A549 (cell line): ENCODE data around the gene RPL7L1. TPM values are rescaled to one million over a fixed set of nuclear protein-coding genes. Genes with fewer than 3 reads are reported as not detected.

Source experiments
- ATAC-seq, 2 experiments: fragments of 200-7000 bp in 1 of 2; fragments of >200 bp in 1 of 2; cut with Nextera tagmentation in 1 of 2; cut with Tn5 transposase in 1 of 2; 3 replicates each; pipeline versions ENCODE4 v1.8.0 to v1.9.1; 2018 to 2020; ENCODE audit warnings: mild to moderate bottlenecking in 1 of 2, moderate library complexity in 1 of 2
- CTCF ChIA-PET: fragments of 300-600 bp; sonication (Branson Sonifier 250); formaldehyde crosslinking; extraction: SDS; loops from one replicate; lab custom pipeline; 2021; ENCODE audit warnings: antibody characterized with exemption, inconsistent platforms; lab: Yijun Ruan, JAX
- POLR2A ChIA-PET: fragments of 350-600 bp; formaldehyde crosslinking; extraction: SDS; loops from one replicate; lab custom pipeline; 2021; ENCODE audit warnings: antibody characterized with exemption, inconsistent platforms; lab: Yijun Ruan, JAX
- DNase-seq, 2 experiments: peaks; one replicate each; pipeline versions ENCODE4 v3.0.0 to v3.0.0-alpha.2; 2011 to 2016; ENCODE audit warnings: low read depth in 1 of 2, low spot score in 1 of 2
- FAIRE-seq: peaks from 2 replicates; lab custom pipeline; 2011; peaks lifted over from hg19 to GRCh38; lab: Jason Lieb, UNC
- H3K27ac ChIP-seq, 2 experiments: fragments of >200 bp; sonication (Bioruptor Twin); formaldehyde crosslinking; 3 replicates each; pipeline ENCODE4 v1.5.1; 2016 to 2017
- H3K4me1 ChIP-seq: fragments of >200 bp; sonication (Bioruptor Twin); formaldehyde crosslinking; 3 replicates; pipeline ENCODE4 v1.6.1; 2016
- H3K4me2 ChIP-seq: fragments of >200 bp; sonication (Bioruptor Twin); formaldehyde crosslinking; 3 replicates; pipeline ENCODE4 v1.6.1; 2016
- H3K4me3 ChIP-seq: fragments of >200 bp; sonication (Bioruptor Twin); formaldehyde crosslinking; 3 replicates; pipeline ENCODE4 v1.5.1; 2016
- H3K9me3 ChIP-seq: fragments of >200 bp; sonication (Bioruptor Twin); formaldehyde crosslinking; 3 replicates; pipeline ENCODE4 v1.6.1; 2016
- CBX2 ChIP-seq: fragments of 200-600 bp; sonication (generic); IDR thresholded peaks from 2 replicates; pipeline ENCODE4 v1.6.1; 2016; ENCODE audit warnings: low read depth, mild to moderate bottlenecking, borderline replicate concordance
- CEBPB ChIP-seq, 2 experiments: fragments of >200 bp in 1 of 2; sonication (Bioruptor Twin) in 1 of 2; formaldehyde crosslinking in 1 of 2; IDR thresholded peaks; 2 replicates each; pipeline ENCODE4 v1.6.1; 2012 to 2016
- CHD2 ChIP-seq: fragments of 150-350 bp; IDR thresholded peaks from 2 replicates; pipeline ENCODE4 v1.6.1; 2014; ENCODE audit warnings: low read length; ENCODE audit not compliant: partially characterized antibody
- CHD4 ChIP-seq: fragments of 200-600 bp; sonication (generic); IDR thresholded peaks from 2 replicates; pipeline ENCODE4 v1.6.1; 2016; ENCODE audit warnings: antibody characterized with exemption, mild to moderate bottlenecking, borderline replicate concordance
- GATA3 ChIP-seq: IDR thresholded peaks from 2 replicates; pipeline ENCODE4 v1.6.1; 2012; ENCODE audit warnings: borderline replicate concordance
- HEYL ChIP-seq: fragments of 250-450 bp; sonication (Bioruptor Pico); IDR thresholded peaks from 2 replicates; pipeline ENCODE4 v1.8.0; 2021; ENCODE audit warnings: mild to moderate bottlenecking, moderate library complexity
- HOXB13 ChIP-seq: fragments of 250-450 bp; sonication (Bioruptor Pico); IDR thresholded peaks from 2 replicates; pipeline ENCODE4 v1.5.0; 2020; ENCODE audit warnings: low read depth, mild to moderate bottlenecking, moderate library complexity
- HOXB5 ChIP-seq: fragments of 250-450 bp; sonication (Bioruptor Pico); IDR thresholded peaks from 2 replicates; pipeline ENCODE4 v1.5.0; 2020; ENCODE audit warnings: mild to moderate bottlenecking, moderate library complexity
- JUNB ChIP-seq: fragments of >200 bp; sonication (Bioruptor Twin); formaldehyde crosslinking; IDR thresholded peaks from 2 replicates; pipeline ENCODE4 v1.6.1; 2016
- KDM5A ChIP-seq: fragments of 200-600 bp; sonication (generic); IDR thresholded peaks from 2 replicates; pipeline ENCODE4 v1.6.1; 2016; ENCODE audit warnings: antibody characterized with exemption, mild to moderate bottlenecking
- MYC ChIP-seq: IDR thresholded peaks from 2 replicates; pipeline ENCODE4 v1.6.1; 2012; ENCODE audit warnings: mild to moderate bottlenecking, inconsistent platforms, low read length, improper control_type of control experiment, borderline replicate concordance
- PHF8 ChIP-seq: fragments of 200-600 bp; sonication (generic); IDR thresholded peaks from 2 replicates; pipeline ENCODE4 v1.6.1; 2016; ENCODE audit warnings: low read depth, mild to moderate bottlenecking, antibody characterized with exemption, moderate library complexity, borderline replicate concordance
- POLR2A ChIP-seq: IDR thresholded peaks from 2 replicates; pipeline ENCODE4 v1.6.1; 2012; ENCODE audit warnings: mild to moderate bottlenecking, low read length
- POLR2AphosphoS2 ChIP-seq: conservative IDR thresholded peaks from 2 replicates; pipeline ENCODE4 v1.6.1; 2012; ENCODE audit warnings: low read length, improper control_type of control experiment, inconsistent platforms
- RCOR1 ChIP-seq: fragments of 150-350 bp; IDR thresholded peaks from 2 replicates; pipeline ENCODE4 v1.6.1; 2014; ENCODE audit warnings: antibody characterized with exemption, low read length, low read depth
- SMC3 ChIP-seq: fragments of >200 bp; sonication (Bioruptor Twin); formaldehyde crosslinking; IDR thresholded peaks from 3 replicates; pipeline ENCODE4 v1.6.1; 2018; ENCODE audit warnings: inconsistent platforms
- WGBS: methylation state at CpG from one replicate; pipeline ENCODE4 v1.1.6; 2017; ENCODE audit errors: missing lambda C conversion rate; 5-methylcytosine and 5-hydroxymethylcytosine counted together
- polyA plus RNA-seq, 4 experiments: library from polyadenylated mRNA; depleted of rRNA in 3 of 4; stranded (reverse); fragments of >200 nt; fragmentation: RNase III in 1 of 4; extraction: RNeasy Plus Mini Kit Qiagen cat#74134 plus additional on column Dnase treatment in 1 of 4; gene quantifications; 2 replicates in 3 of 4; 3 replicates in 1 of 4; pipeline ENCODE4 v1.2.3, GENCODE V29; 2011 to 2017
- TF ChIP-seq, protein P1 (sequence below): IDR thresholded peaks from 2 replicates; pipeline ENCODE4 v1.6.1; 2012
- TF ChIP-seq, protein P2 (sequence below): fragments of 250-450 bp; sonication (Bioruptor Pico); IDR thresholded peaks from 2 replicates; pipeline ENCODE4 v1.5.0; 2020; ENCODE audit warnings: low read depth, mild to moderate bottlenecking, moderate library complexity
- TF ChIP-seq, protein P3 (sequence below): fragments of >200 bp; sonication (Bioruptor Twin); formaldehyde crosslinking; IDR thresholded peaks from 3 replicates; pipeline ENCODE4 v1.5.1; 2016
- TF ChIP-seq, protein P4 (sequence below): fragments of 200-600 bp; sonication (generic); IDR thresholded peaks from 2 replicates; pipeline ENCODE4 v1.6.1; 2016; ENCODE audit warnings: antibody characterized with exemption, mild to moderate bottlenecking, moderate library complexity
- TF ChIP-seq, protein P5 (sequence below): fragments of 150-350 bp; IDR thresholded peaks from 2 replicates; pipeline ENCODE4 v1.6.1; 2014; ENCODE audit warnings: low read depth, mild to moderate bottlenecking, low read length

RPL7L1 gene
- polyA plus RNA-seq, 2 of the 4 experiments (the other 2 are of a cell fraction) = 46.4 to 84.1 TPM

DNA sequence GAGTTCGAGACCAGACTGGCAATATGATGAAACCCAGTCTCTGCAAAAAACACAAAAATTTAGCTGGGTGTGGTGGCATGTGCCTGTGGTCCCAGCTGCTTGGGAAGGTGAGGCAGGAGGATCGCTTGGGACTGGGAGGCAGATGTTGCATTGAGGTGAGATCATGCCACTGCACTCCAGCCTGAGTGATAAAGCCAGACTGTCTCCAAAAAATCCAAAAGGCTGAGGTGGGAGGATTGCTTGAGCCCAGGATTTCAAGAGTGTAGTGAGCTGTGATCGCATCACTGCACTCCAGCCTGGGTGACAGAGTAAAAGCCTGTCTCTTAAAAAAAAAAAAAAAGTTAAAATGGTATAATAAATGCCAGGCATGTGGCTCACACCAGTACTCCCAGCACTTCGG is 35.1 kb downstream of the RPL7L1 start:
- DNase-seq (no peak), ATAC-seq (no peak), FAIRE-seq (no peak)
- Histone ChIP-seq H3K4me2 (no peak overlapping the region), H3K9me3 (no peaks in the 10 kb centered on the region), H3K4me3 (no peak overlapping the region), H3K4me1 (no peaks in the 10 kb centered on the region; the same call in 2 of the 3 replicates), H3K27ac (no peak overlapping the region)
- CTCF ChIA-PET = interaction anchor here (1.1 to 1.8 kb wide), 2 partner anchors 13 to 15 kb away, joined by 5 to 7 read pairs; no protein-coding TSS in a partner anchor
- POLR2A ChIA-PET = no interaction called here
- TF ChIP-seq, protein P1, sequence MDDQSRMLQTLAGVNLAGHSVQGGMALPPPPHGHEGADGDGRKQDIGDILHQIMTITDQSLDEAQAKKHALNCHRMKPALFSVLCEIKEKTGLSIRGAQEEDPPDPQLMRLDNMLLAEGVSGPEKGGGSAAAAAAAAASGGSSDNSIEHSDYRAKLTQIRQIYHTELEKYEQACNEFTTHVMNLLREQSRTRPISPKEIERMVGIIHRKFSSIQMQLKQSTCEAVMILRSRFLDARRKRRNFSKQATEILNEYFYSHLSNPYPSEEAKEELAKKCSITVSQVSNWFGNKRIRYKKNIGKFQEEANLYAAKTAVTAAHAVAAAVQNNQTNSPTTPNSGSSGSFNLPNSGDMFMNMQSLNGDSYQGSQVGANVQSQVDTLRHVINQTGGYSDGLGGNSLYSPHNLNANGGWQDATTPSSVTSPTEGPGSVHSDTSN = no peak
- TF ChIP-seq GATA3 = no peak
- TF ChIP-seq, protein P2, sequence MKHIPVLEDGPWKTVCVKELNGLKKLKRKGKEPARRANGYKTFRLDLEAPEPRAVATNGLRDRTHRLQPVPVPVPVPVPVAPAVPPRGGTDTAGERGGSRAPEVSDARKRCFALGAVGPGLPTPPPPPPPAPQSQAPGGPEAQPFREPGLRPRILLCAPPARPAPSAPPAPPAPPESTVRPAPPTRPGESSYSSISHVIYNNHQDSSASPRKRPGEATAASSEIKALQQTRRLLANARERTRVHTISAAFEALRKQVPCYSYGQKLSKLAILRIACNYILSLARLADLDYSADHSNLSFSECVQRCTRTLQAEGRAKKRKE (CRISPR knock-in tag) = no peak
- TF ChIP-seq MYC = no peak
- TF ChIP-seq, protein P3, sequence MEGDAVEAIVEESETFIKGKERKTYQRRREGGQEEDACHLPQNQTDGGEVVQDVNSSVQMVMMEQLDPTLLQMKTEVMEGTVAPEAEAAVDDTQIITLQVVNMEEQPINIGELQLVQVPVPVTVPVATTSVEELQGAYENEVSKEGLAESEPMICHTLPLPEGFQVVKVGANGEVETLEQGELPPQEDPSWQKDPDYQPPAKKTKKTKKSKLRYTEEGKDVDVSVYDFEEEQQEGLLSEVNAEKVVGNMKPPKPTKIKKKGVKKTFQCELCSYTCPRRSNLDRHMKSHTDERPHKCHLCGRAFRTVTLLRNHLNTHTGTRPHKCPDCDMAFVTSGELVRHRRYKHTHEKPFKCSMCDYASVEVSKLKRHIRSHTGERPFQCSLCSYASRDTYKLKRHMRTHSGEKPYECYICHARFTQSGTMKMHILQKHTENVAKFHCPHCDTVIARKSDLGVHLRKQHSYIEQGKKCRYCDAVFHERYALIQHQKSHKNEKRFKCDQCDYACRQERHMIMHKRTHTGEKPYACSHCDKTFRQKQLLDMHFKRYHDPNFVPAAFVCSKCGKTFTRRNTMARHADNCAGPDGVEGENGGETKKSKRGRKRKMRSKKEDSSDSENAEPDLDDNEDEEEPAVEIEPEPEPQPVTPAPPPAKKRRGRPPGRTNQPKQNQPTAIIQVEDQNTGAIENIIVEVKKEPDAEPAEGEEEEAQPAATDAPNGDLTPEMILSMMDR = no peak
- TF ChIP-seq HOXB13 (CRISPR knock-in tag) = no peak
- TF ChIP-seq CBX2 = no peak
- TF ChIP-seq RCOR1 = no peak
- TF ChIP-seq CHD2 = no peak
- TF ChIP-seq HOXB5 (CRISPR knock-in tag) = no peak
- no peak for TF ChIP-seq HEYL (CRISPR knock-in tag)
- TF ChIP-seq KDM5A = no peak
- TF ChIP-seq POLR2AphosphoS2 = no peak
- no peak for TF ChIP-seq JUNB
- TF ChIP-seq, protein P4, sequence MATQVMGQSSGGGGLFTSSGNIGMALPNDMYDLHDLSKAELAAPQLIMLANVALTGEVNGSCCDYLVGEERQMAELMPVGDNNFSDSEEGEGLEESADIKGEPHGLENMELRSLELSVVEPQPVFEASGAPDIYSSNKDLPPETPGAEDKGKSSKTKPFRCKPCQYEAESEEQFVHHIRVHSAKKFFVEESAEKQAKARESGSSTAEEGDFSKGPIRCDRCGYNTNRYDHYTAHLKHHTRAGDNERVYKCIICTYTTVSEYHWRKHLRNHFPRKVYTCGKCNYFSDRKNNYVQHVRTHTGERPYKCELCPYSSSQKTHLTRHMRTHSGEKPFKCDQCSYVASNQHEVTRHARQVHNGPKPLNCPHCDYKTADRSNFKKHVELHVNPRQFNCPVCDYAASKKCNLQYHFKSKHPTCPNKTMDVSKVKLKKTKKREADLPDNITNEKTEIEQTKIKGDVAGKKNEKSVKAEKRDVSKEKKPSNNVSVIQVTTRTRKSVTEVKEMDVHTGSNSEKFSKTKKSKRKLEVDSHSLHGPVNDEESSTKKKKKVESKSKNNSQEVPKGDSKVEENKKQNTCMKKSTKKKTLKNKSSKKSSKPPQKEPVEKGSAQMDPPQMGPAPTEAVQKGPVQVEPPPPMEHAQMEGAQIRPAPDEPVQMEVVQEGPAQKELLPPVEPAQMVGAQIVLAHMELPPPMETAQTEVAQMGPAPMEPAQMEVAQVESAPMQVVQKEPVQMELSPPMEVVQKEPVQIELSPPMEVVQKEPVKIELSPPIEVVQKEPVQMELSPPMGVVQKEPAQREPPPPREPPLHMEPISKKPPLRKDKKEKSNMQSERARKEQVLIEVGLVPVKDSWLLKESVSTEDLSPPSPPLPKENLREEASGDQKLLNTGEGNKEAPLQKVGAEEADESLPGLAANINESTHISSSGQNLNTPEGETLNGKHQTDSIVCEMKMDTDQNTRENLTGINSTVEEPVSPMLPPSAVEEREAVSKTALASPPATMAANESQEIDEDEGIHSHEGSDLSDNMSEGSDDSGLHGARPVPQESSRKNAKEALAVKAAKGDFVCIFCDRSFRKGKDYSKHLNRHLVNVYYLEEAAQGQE = no peak
- 41% methylated on average over 4 of the region's 4 CpGs for WGBS

DNA sequence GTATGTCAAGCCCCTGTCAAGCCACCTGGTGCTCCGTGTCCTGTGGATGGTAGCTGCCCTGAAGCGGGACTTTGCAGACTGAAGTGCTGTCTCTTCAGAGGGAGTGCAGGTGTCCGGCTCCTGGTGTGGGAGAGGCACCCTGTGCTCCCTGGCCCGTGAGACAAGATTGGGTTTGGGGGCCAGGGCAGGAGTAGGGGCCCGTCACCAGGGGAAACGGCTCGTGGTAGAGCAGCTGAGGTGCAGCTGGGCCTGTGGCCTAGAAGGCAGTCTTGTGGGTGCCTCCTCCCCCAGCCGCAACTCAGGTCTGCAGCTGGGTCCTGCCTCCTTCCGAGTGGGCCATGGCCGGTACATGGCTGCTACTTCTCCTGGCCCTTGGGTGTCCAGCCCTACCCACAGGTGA is 36.3 kb downstream of the RPL7L1 start, which contains the start of gene PTCRA:
TSS of gene PTCRA (plus strand) at position 322 of the 400 bp plus-strand sequence. CDS start at position 339, 17 bp downstream.
- no peak within 1 kb of the TSS for H3K27ac ChIP-seq
- H3K9me3 ChIP-seq = no peaks in the 10 kb centered on the region
- peaks cover 3% of the 10 kb centered on the region; the same call in 1 of the 3 replicates for H3K4me1 ChIP-seq
- 85% methylated on average over 7 of the region's 10 CpGs for WGBS
- ChIA-PET POLR2A (no interaction called here), CTCF (interaction anchor here (1.1 to 1.8 kb wide), 2 partner anchors 14 to 16 kb away, joined by 5 to 7 read pairs; no protein-coding TSS in a partner anchor)
- no peak within 1 kb of the TSS for H3K4me3 ChIP-seq
- DNase-seq (no peak), ATAC-seq (peak in 1 of 2 experiments; percentile 34; a peak in 1 of 6 replicates)
- TF ChIP-seq, protein P2 (CRISPR knock-in tag) = no peak
- TF ChIP-seq SMC3 (no peak), CHD4 (no peak), JUNB (no peak), POLR2AphosphoS2 (no peak), MYC (no peak), POLR2A (no peak), PHF8 (no peak), CEBPB (IDR thresholded peaks at IDR 0.05) (no peak)
- TF ChIP-seq, protein P5, sequence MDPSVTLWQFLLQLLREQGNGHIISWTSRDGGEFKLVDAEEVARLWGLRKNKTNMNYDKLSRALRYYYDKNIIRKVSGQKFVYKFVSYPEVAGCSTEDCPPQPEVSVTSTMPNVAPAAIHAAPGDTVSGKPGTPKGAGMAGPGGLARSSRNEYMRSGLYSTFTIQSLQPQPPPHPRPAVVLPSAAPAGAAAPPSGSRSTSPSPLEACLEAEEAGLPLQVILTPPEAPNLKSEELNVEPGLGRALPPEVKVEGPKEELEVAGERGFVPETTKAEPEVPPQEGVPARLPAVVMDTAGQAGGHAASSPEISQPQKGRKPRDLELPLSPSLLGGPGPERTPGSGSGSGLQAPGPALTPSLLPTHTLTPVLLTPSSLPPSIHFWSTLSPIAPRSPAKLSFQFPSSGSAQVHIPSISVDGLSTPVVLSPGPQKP = no peak
- TF ChIP-seq, all 56 proteins: peak for 0
- no peak for FAIRE-seq
- H3K4me2 ChIP-seq = no peak within 1 kb of the TSS
